Loucy (cell line): Measurements from ENCODE around the gene GSC.
"Not testable (repeated sequence)": the region's sequence is repeated elsewhere in the genome, so short reads cannot be mapped to it uniquely, and the experiment has no call there.

Experiments
- H2AFZ ChIP-seq: fragments of 200-600 bp; sonication (generic); 2 replicates; pipeline ENCODE4 v1.6.0; 2016; ENCODE audit warnings: antibody characterized with exemption, mild to moderate bottlenecking, low read length, moderate library complexity
- H3F3A ChIP-seq: fragments of 200-600 bp; 2 replicates; pipeline ENCODE4 v1.6.0; 2016; ENCODE audit warnings: antibody characterized with exemption, low read depth, mild to moderate bottlenecking
- H3K27me3 ChIP-seq: fragments of 200-600 bp; sonication (generic); 2 replicates; pipeline ENCODE4 v1.6.1; 2014; ENCODE audit warnings: low read length, mild to moderate bottlenecking; ENCODE audit not compliant: insufficient read depth, poor library complexity, severe bottlenecking
- H3K36me3 ChIP-seq: fragments of 200-600 bp; sonication (generic); 2 replicates; pipeline ENCODE4 v1.6.1; 2016; ENCODE audit warnings: low read length; ENCODE audit not compliant: insufficient read depth
- H3K4me1 ChIP-seq: fragments of 200-600 bp; sonication (generic); 2 replicates; pipeline ENCODE4 v1.5.1; 2014; ENCODE audit warnings: low read length, mild to moderate bottlenecking; ENCODE audit not compliant: insufficient read depth, poor library complexity, severe bottlenecking
- H3K4me2 ChIP-seq: fragments of 200-600 bp; sonication (generic); 2 replicates; pipeline ENCODE4 v1.6.0; 2014; ENCODE audit warnings: antibody characterized with exemption, low read length, low read depth, mild to moderate bottlenecking; ENCODE audit not compliant: poor library complexity, severe bottlenecking
- H3K4me3 ChIP-seq: fragments of 200-600 bp; sonication (generic); 2 replicates; pipeline ENCODE4 v1.5.1; 2014; ENCODE audit warnings: low read length, mild to moderate bottlenecking, mixed read lengths; ENCODE audit not compliant: poor library complexity, severe bottlenecking
- H3K79me2 ChIP-seq: fragments of 200-600 bp; sonication (generic); 2 replicates; pipeline ENCODE4 v1.6.1; 2014; ENCODE audit warnings: low read length; ENCODE audit not compliant: insufficient read depth
- H3K9ac ChIP-seq: fragments of 200-600 bp; sonication (generic); 2 replicates; pipeline ENCODE4 v1.6.0; 2014; ENCODE audit warnings: mild to moderate bottlenecking, low read depth, low read length, moderate library complexity; ENCODE audit not compliant: poor library complexity, severe bottlenecking
- H3K9me2 ChIP-seq: fragments of 200-600 bp; sonication (generic); replicated peaks from 2 replicates; pipeline ENCODE4 v1.6.1; 2016; ENCODE audit warnings: low read depth, low read length, mixed read lengths
- H3K9me3 ChIP-seq: fragments of 200-600 bp; sonication (generic); 2 replicates; pipeline ENCODE4 v1.6.1; 2014; ENCODE audit warnings: mild to moderate bottlenecking, antibody characterized with exemption, low read length, low read depth; ENCODE audit not compliant: insufficient read depth
- H4K20me1 ChIP-seq: fragments of 200-600 bp; sonication (generic); 2 replicates; pipeline ENCODE4 v1.6.0; 2014; ENCODE audit warnings: antibody characterized with exemption, low read length, mild to moderate bottlenecking; ENCODE audit not compliant: insufficient read depth, poor library complexity, severe bottlenecking
- CTCF ChIP-seq: fragments of 200-600 bp; sonication (generic); conservative IDR thresholded peaks from 2 replicates; pipeline ENCODE4 v1.5.1; 2014; ENCODE audit warnings: mild to moderate bottlenecking, antibody characterized with exemption, low read length
- EZH2phosphoT487 ChIP-seq: fragments of 200-600 bp; IDR thresholded peaks from 2 replicates; pipeline ENCODE4 v1.6.1; 2018; ENCODE audit warnings: antibody characterized with exemption, mild to moderate bottlenecking, moderate library complexity, borderline replicate concordance

GSC gene

GRCh38 chr14:94805680-94806288 lies 35.9 kb upstream of the GSC start:
- Histone ChIP-seq H3K9ac (no peak overlapping the region), H4K20me1 (no peaks in the 10 kb centered on the region), H3K79me2 (no peaks in the 10 kb centered on the region), H3K36me3 (no peaks in the 10 kb centered on the region), H3K4me2 (no peak overlapping the region), H3K9me2 (no peaks in the 10 kb centered on the region), H3K4me1 (no peaks in the 10 kb centered on the region), H3F3A (no peaks in the 10 kb centered on the region), H2AFZ (no peak overlapping the region), H3K4me3 (no peak overlapping the region), H3K27me3 (no peaks in the 10 kb centered on the region), H3K9me3 (no peaks in the 10 kb centered on the region)
- TF ChIP-seq EZH2phosphoT487 (no peak), CTCF (no peak)

GRCh38 chr14:94801225-94801624 lies 31.3 kb upstream of the GSC start:
- Histone ChIP-seq H3K36me3 (no peaks in the 10 kb centered on the region), H3K9ac (no peak overlapping the region), H2AFZ (no peak overlapping the region), H3K4me1 (no peaks in the 10 kb centered on the region), H3K9me2 (no peaks in the 10 kb centered on the region), H3K4me3 (no peak overlapping the region), H4K20me1 (no peaks in the 10 kb centered on the region), H3K9me3 (no peaks in the 10 kb centered on the region), H3K79me2 (no peaks in the 10 kb centered on the region), H3K4me2 (no peak overlapping the region), H3K27me3 (no peaks in the 10 kb centered on the region), H3F3A (no peaks in the 10 kb centered on the region)
- TF ChIP-seq EZH2phosphoT487 (no peak), CTCF (no peak)

- not testable (repeated sequence) for H4K20me1 ChIP-seq, H3F3A ChIP-seq, H3K9me3 ChIP-seq, H2AFZ ChIP-seq, H3K4me1 ChIP-seq, H3K9me2 ChIP-seq, H3K4me3 ChIP-seq, H3K27me3 ChIP-seq, H3K79me2 ChIP-seq, H3K9ac ChIP-seq, H3K4me2 ChIP-seq, H3K36me3 ChIP-seq
These were observed 30.9 kb upstream of the GSC start for GRCh38 chr14:94800764-94801163.

- no peak overlapping the region for H3K9ac ChIP-seq
- H3K4me3 ChIP-seq = no peak overlapping the region
- H3K4me1 ChIP-seq = no peaks in the 10 kb centered on the region
- H3K4me2 ChIP-seq = no peak overlapping the region
- H3K79me2 ChIP-seq = no peaks in the 10 kb centered on the region
- no peaks in the 10 kb centered on the region for H3K36me3 ChIP-seq
- no peaks in the 10 kb centered on the region for H3F3A ChIP-seq
- H3K27me3 ChIP-seq = no peaks in the 10 kb centered on the region
- H2AFZ ChIP-seq = no peak overlapping the region
- H4K20me1 ChIP-seq = no peaks in the 10 kb centered on the region
- H3K9me3 ChIP-seq = no peaks in the 10 kb centered on the region; the same call in 1 of the 2 replicates
- no peak for TF ChIP-seq CTCF
- no peaks in the 10 kb centered on the region for H3K9me2 ChIP-seq
These were observed 28.0 kb upstream of the GSC start for GRCh38 chr14:94797887-94798286.
